Transverse colon (tissue), 4 donors: ENCODE data around the gene IQCF6.

Experiments
- CTCF ChIP-seq, 5 experiments: fragments of 200-600 bp in 3 of 5; fragments of 450-650 bp in 2 of 5; sonication (generic) in 3 of 5; IDR thresholded peaks; 1 replicate in 2 of 5; 2 replicates in 3 of 5; pipeline ENCODE4 v1.5.1; 2016 to 2017; ENCODE audit warnings: antibody characterized with exemption in 5 of 5, inconsistent platforms in 3 of 5, mild to moderate bottlenecking in 2 of 5, moderate library complexity in 1 of 5
- POLR2A ChIP-seq: fragments of 450-650 bp; IDR thresholded peaks from one replicate; pipeline ENCODE4 v1.6.1; 2016; ENCODE audit warnings: antibody characterized with exemption, mild to moderate bottlenecking, moderate library complexity
- POLR2AphosphoS5 ChIP-seq, 3 donors: sonication (generic); formaldehyde crosslinking; IDR thresholded peaks; one replicate each; pipeline ENCODE4 v1.6.1; 2016; ENCODE audit warnings: antibody characterized with exemption in 3 of 3

GRCh38 chr3:51792206-51792605 lies 13.2 kb upstream of the IQCF6 start:
- TF ChIP-seq CTCF (IDR thresholded peaks at IDR 0.05) (no peak), POLR2A (no peak), POLR2AphosphoS5 (IDR thresholded peaks at IDR 0.05) (no peak)
